Measurements from ENCODE around the gene NAXD.
A peak's percentile ranks its signal among the peaks of the same experiment; 100 is the strongest.

GRCh38 chr13:110593430-110594130 lies 21.8 kb upstream of the NAXD start:
- TF ChIP-seq CTCF (conservative IDR thresholded peaks at IDR 0.05; ENCODE audit: low read depth, low read length) (peak; percentile 66), EZH2 (IDR thresholded peaks at IDR 0.05; ENCODE audit: low read length, unreplicated experiment) (no peak)
